GM12873 (cell line): Measurements from ENCODE around the gene GAS6.
A peak's percentile ranks its signal among the peaks of the same experiment; 100 is the strongest.

ENCODE experiments used
- TF ChIP-seq, protein P1 (sequence below): IDR thresholded peaks from 2 replicates; pipeline ENCODE4 v1.5.1; 2012; ENCODE audit warnings: low read depth, mild to moderate bottlenecking, moderate library complexity, low read length, control low read depth; ENCODE audit not compliant: insufficient read depth; ENCODE audit errors: missing control alignments

The GAS6 gene

DNA sequence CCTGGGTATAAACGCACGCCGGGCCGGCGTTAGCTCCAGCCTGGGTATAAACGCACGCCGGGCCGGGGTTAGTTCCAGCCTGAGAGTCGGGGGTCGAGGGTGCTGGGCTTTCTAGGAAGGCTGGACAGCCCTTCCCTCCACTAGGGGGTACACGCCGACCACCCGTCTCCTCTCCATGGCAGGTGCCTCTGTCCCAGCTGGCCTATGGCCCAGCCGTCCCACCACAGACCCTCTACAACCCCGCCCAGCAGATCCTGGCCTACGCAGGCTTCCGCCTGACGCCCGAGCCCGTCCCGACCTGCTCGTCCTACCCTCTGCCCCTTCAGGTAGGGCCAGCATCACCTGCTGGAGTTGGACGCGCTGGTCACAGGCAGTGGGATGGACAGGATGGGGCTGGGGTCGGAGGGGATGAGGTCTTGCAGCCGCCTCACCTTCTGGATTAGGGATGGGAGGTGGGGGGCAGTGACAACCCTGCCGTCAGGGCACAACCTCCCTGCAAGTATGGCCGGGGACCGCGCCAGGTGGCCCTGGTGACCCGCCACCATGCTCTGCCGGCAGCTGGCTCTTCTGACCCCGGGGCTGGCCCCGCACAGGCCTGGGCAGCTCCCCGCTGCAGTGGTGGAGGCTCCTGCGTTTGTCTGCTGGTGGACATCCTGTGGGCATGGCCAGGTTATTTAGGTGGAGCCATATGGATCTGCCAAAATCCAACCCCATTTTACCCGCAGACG is 59.0 kb downstream of the GAS6 start:
- TF ChIP-seq, protein P1, sequence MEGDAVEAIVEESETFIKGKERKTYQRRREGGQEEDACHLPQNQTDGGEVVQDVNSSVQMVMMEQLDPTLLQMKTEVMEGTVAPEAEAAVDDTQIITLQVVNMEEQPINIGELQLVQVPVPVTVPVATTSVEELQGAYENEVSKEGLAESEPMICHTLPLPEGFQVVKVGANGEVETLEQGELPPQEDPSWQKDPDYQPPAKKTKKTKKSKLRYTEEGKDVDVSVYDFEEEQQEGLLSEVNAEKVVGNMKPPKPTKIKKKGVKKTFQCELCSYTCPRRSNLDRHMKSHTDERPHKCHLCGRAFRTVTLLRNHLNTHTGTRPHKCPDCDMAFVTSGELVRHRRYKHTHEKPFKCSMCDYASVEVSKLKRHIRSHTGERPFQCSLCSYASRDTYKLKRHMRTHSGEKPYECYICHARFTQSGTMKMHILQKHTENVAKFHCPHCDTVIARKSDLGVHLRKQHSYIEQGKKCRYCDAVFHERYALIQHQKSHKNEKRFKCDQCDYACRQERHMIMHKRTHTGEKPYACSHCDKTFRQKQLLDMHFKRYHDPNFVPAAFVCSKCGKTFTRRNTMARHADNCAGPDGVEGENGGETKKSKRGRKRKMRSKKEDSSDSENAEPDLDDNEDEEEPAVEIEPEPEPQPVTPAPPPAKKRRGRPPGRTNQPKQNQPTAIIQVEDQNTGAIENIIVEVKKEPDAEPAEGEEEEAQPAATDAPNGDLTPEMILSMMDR = no peak

DNA sequence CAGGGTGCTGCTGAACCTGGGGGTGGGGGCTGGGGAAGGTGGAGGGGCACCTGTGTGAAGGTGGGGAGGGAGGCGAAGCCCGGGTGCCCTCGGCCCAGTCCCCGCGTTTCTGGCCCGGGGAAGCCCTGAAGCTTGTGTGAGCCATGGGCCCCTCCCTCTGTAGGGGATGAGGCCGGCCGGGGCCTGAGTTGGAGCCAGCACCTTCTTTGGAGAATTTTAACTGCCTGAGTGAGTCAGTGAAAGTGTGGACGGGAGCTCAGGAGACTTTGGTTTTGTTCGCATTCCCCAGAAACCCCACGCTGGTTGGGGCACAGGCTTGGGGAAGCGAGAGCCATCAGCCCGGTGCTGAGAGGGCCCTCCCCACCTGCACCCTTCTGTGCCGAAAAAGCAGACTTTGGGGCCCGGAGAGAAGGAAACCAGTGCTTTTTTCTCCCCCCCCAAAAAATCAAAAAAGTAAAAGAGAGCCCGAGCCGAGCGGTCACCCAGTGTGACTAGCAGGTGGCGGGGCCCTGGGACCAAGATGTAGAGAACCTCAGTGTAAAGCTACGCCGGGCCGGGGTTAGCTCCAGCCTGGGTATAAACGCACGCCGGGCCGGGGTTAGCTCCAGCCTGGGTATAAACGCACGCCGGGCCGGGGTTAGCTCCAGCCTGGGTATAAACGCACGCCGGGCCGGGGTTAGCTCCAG is 59.7 kb downstream of the GAS6 start:
- TF ChIP-seq, protein P1 = no peak

DNA sequence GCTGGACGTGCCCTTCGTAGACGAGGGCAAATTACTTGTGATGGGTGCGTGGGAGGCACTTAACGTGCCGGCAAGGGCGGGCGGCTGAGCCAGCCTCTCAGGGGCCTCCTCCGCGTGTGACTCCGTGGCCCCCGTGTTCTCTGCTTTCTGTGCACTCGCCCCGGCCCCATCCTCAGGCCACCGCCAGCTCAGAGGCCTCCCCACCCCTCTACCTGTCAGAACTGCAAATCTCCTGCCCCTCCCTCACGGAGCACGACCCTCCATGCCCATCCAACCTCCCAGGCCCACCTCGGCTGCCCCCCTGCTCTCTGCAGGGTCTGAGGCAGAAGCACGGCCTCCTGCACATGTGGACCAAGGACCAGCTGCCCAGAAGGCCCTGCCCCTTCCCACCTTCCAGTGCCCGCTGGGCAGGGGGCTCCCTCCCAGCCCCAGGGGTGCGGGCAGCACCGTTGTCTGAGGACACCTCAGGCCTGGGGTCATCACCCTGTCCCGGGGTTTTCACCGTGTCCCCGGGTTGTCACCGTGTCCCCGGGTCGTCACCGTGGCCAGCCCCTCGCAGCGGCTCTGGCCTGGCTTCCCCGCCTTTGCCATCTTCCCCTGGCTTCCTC is 60.4 kb downstream of the GAS6 start:
- TF ChIP-seq, protein P1 = no peak

DNA sequence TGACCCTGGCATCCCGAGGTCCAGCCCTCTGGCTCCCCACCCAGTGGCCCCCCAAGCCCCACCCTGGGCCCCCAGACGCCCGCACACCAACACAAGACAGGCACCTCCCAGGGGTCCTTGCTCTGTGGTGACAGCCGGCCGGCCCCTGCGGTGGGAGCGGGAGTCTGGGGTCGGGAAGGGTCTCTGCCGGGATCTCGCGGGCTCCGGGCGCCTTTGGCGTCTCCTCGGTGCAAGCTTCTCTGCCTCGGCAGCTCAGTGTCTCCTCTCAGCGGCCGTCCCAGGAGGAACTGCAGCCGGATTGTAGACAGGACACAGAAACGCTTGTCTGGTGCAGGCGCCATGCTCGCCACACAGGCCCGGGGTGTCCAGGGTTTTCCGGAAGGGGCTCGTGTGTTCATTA is 61.1 kb downstream of the GAS6 start:
- TF ChIP-seq, protein P1 = peak; percentile 16

DNA sequence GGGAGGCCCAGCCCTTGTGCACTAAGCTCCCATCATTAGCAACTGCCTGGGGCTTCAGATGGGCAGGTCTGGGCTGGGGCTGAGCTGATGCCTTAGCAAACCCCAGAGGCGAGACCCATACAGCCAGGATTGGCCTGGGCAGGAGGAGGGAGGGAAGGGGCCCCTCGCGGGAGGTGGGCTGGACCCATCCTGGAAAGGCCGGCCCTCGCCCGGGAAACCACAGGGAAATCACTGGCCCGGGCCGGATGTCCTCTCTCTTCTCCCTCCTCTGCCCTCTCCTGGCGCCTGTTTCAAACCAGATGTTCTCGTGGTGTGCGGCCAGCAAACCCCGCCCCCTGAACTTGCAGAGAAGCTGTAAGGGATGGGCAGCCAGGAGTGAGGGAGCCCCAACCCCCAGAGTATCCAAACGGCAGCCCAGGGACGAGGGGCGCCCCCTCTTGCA is 61.8 kb downstream of the GAS6 start:
- TF ChIP-seq, protein P1 = no peak

DNA sequence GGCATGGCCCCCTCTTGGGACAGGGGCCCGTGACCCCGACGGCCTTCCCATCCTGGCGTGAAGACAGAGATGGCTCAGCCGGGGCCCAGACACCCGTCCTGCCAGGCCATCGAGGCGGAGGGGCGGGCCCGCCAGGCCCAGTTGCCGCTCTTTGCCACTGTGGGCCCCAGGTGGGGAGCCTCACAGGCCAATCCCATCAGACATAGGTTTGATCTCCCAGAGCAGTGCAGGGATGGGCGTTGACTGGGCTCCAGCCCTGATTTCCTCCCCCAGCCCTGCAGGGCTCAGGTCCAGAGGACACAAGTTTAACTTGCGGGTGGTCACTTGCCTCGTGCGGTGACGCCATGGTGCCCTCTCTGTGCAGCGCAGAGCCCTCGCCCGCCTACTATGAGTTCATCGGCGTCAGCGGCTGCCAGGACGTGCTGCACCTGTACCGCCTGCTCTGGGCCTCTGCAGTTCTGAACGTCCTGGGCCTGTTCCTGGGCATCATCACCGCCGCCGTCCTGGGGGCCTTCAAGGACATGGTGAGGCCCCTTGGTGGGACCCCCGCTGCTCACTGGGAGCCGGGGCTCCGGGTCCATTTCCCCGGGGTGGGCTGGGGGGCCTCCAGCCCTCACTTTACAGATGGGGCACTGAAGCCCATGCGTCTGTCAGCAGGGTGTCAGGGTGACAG is 62.5 kb downstream of the GAS6 start:
- TF ChIP-seq, protein P1 = no peak

DNA sequence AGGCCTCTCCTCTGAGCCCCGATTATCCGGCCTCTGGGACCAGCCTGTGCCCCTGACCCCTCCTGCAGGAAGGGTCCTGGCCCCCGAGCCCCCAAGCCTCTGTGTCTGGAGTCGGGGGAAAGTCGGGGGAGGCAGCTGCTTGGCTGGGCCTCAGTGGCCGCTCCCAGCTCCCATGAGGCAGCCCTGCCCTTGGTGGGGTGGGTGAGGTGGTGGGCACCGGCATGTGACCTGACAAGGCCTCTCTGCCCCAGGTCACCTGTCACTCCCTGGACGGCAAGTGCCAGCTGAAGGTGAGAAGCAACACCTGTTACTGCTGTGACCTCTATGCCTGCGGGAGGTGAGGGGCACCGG is 63.3 kb downstream of the GAS6 start:
- TF ChIP-seq, protein P1 = no peak
